GDM1 (cell line): ENCODE measurements around the gene PRRC2B.
"Not testable (repeated sequence)": the region's sequence is repeated elsewhere in the genome, so short reads cannot be mapped to it uniquely, and the experiment has no call there.

ENCODE experiments used
- DNase-seq: peaks from one replicate; lab custom pipeline; 2025; lab: John Stamatoyannopoulos, UW

The PRRC2B gene

GRCh38 chr9:131539223-131539923, 145.5 kb downstream of the PRRC2B start:
- no peak for DNase-seq

GRCh38 chr9:131543141-131543540, 149.3 kb downstream of the PRRC2B start:
- no peak for DNase-seq

- DNase-seq = no peak
Measured at GRCh38 chr9:131545003-131545785, 151.3 kb downstream of the PRRC2B start, which contains the start of gene PRRT1B. TSS of gene PRRT1B (plus strand) at chr9:131545523. CDS start at chr9:131545616, 93 bp downstream.

GRCh38 chr9:131545786-131546335, 152.0 kb downstream of the PRRC2B start:
- DNase-seq = no peak

GRCh38 chr9:131546336-131547084, 152.6 kb downstream of the PRRC2B start:
- DNase-seq = no peak

- not testable (repeated sequence) for DNase-seq
Measured at GRCh38 chr9:131549186-131549585, 155.3 kb downstream of the PRRC2B start.
